ACHN (cell line): Measurements from ENCODE around the gene SKAP2.

Experiments used
- DNase-seq: peaks from one replicate; pipeline ENCODE4 v3.0.0-alpha.2; 2015
- in situ Hi-C: cut with HindIII; loops from 2 replicates; pipeline ENCODE4 v1.10.0; 2017; ENCODE audit warnings: low sequenced_read_pairs, low pct_ligation_motif_present, low pct_unique_long_range_greater_than_20kb

Gene SKAP2

GRCh38 chr7:26630361-26630760, 234.0 kb downstream of the SKAP2 start:
- in situ Hi-C loops: no loop called here
- DNase-seq: no peak

GRCh38 chr7:26629696-26630095, 234.7 kb downstream of the SKAP2 start:
- in situ Hi-C loops: no loop called here

GRCh38 chr7:26627891-26628341, 236.5 kb downstream of the SKAP2 start:
- no peak for DNase-seq
- in situ Hi-C loops: no loop called here

More at GRCh38 chr7:26629696-26630095, 234.7 kb downstream of the SKAP2 start:
- DNase-seq: no peak

GRCh38 chr7:26627221-26627620, 237.2 kb downstream of the SKAP2 start:
- in situ Hi-C loops: no loop called here
- no peak for DNase-seq

- DNase-seq: no peak
- in situ Hi-C loops: no loop called here
Measured at GRCh38 chr7:26626687-26627086, 237.7 kb downstream of the SKAP2 start.

GRCh38 chr7:26626156-26626555, 238.2 kb downstream of the SKAP2 start:
- in situ Hi-C loops: no loop called here
- no peak for DNase-seq

- DNase-seq: no peak
- in situ Hi-C loops: no loop called here
Measured at GRCh38 chr7:26625286-26625685, 239.1 kb downstream of the SKAP2 start.

- no peak for DNase-seq
- in situ Hi-C loops: no loop called here
Measured at GRCh38 chr7:26624839-26625238, 239.6 kb downstream of the SKAP2 start.

- DNase-seq: no peak
- in situ Hi-C loops: no loop called here
Measured at GRCh38 chr7:26624431-26624830, 240.0 kb downstream of the SKAP2 start.

GRCh38 chr7:26620352-26620751, 244.0 kb downstream of the SKAP2 start:
- DNase-seq: peak; percentile 91
- in situ Hi-C loops: no loop called here

- in situ Hi-C loops: no loop called here
Measured at GRCh38 chr7:26619348-26619984, 244.9 kb downstream of the SKAP2 start.

GRCh38 chr7:26618898-26619297, 245.5 kb downstream of the SKAP2 start:
- no peak for DNase-seq
- in situ Hi-C loops: no loop called here

More at GRCh38 chr7:26619348-26619984, 244.9 kb downstream of the SKAP2 start:
- no peak for DNase-seq

GRCh38 chr7:26618449-26618848, 245.9 kb downstream of the SKAP2 start:
- no peak for DNase-seq
- in situ Hi-C loops: no loop called here
